ENCODE results near the gene PET100. TPM values are rescaled to one million over a fixed set of nuclear protein-coding genes. Genes with fewer than 3 reads are reported as not detected.

PET100 gene
- total RNA-seq, 1 experiment from 2014 or later: 126 TPM

DNA sequence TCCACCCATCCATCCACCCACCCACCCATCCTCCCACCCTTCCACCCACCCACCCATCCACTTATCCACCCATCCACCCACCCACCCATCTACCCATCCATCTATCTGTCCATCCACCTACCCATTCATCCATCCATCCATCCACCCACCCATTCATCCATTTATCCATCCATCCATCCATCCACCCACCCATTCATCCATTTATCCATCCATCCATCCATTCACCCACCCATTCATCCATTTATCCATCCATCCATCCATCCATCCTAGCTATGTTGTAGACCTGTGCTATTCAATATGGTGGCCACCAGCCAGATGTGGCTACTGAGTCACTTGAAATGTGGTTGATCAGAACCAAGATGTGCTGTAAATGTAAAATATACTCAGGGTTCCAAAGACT, 28.9 kb upstream of the PET100 start:
- H3K4me3 ChIP-seq (replicated peaks in 1 of 2; ENCODE audit: low read depth in 1 of 2, low read length in 2 of 2): no peak overlapping the region
- DNase-seq (ENCODE audit: low read depth, low spot score) (no peak), ATAC-seq (no peak)
- TF ChIP-seq REST (IDR thresholded peaks at IDR 0.05; ENCODE audit: low read depth) (no peak), ZBTB33 (IDR thresholded peaks at IDR 0.05; ENCODE audit: extremely low read depth, insufficient replicate concordance, low read length) (no peak), ZNF274 (IDR thresholded peaks at IDR 0.05; ENCODE audit: low read depth, low read length) (no peak)
- TF ChIP-seq, protein P1, sequence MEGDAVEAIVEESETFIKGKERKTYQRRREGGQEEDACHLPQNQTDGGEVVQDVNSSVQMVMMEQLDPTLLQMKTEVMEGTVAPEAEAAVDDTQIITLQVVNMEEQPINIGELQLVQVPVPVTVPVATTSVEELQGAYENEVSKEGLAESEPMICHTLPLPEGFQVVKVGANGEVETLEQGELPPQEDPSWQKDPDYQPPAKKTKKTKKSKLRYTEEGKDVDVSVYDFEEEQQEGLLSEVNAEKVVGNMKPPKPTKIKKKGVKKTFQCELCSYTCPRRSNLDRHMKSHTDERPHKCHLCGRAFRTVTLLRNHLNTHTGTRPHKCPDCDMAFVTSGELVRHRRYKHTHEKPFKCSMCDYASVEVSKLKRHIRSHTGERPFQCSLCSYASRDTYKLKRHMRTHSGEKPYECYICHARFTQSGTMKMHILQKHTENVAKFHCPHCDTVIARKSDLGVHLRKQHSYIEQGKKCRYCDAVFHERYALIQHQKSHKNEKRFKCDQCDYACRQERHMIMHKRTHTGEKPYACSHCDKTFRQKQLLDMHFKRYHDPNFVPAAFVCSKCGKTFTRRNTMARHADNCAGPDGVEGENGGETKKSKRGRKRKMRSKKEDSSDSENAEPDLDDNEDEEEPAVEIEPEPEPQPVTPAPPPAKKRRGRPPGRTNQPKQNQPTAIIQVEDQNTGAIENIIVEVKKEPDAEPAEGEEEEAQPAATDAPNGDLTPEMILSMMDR (IDR thresholded peaks at IDR 0.05 in 2 of 3, conservative IDR thresholded peaks at IDR 0.05 in 1 of 3; ENCODE audit: borderline replicate concordance in 1 of 3, insufficient read depth in 1 of 3, low read depth in 2 of 3, low read length in 2 of 3): no peak
- BruUV-seq (replicated peaks): no TSS peak
- peaks cover 3% of the 10 kb centered on the region; the same call in 1 of the 2 replicates for H3K9me2 ChIP-seq (ENCODE audit: insufficient read depth)
- H3K4me2 ChIP-seq (ENCODE audit: low read length): no peak overlapping the region
- peaks cover 45% of the 10 kb centered on the region for H3K79me2 ChIP-seq (ENCODE audit: insufficient read depth, low read length)
- RAD21 ChIA-PET (ENCODE audit: low non-redundant PET in 1 of 2, low total read pairs in 2 of 2, uncharacterized antibody in 2 of 2, unreplicated experiment in 2 of 2): no interaction called here
- CTCF ChIA-PET: no interaction called here
- no peaks in the 10 kb centered on the region for H3K36me3 ChIP-seq (ENCODE audit: control insufficient read depth in 1 of 2, insufficient read depth in 2 of 2, low read length in 2 of 2)
- no peaks in the 10 kb centered on the region for H3K9me3 ChIP-seq (ENCODE audit: control insufficient read depth in 1 of 2, insufficient read depth in 1 of 2, low read depth in 1 of 2, low read length in 2 of 2)
- H3K27ac ChIP-seq (ENCODE audit: low read depth, low read length): no peak overlapping the region
- intact Hi-C loops (cut with micrococcal nuclease): no loop called here
- no peak overlapping the region for H3K9ac ChIP-seq (ENCODE audit: low read length)
- no peak overlapping the region for H2AFZ ChIP-seq (ENCODE audit: low read depth, low read length, poor library complexity, severe bottlenecking)
- no peaks in the 10 kb centered on the region for H4K20me1 ChIP-seq (ENCODE audit: insufficient read depth)
- peaks cover 14 to 49% of the 10 kb centered on the region in 2 experiments for H3K4me1 ChIP-seq (ENCODE audit: control insufficient read depth in 1 of 2, insufficient read depth in 2 of 2, low read length in 2 of 2)
- POLR2A ChIA-PET: no interaction called here
- H3K27me3 ChIP-seq (ENCODE audit: insufficient read depth, low read length): no peaks in the 10 kb centered on the region
